LHCN-M2 (cell line): ENCODE measurements around the gene MXD4. TPM values are rescaled to one million over a fixed set of nuclear protein-coding genes. Genes with fewer than 3 reads are reported as not detected.

Experiments
- DNase-seq: peaks from one replicate; pipeline ENCODE4 v3.0.0-alpha.2; 2012; ENCODE audit warnings: low read depth
- polyA plus RNA-seq: library from polyadenylated mRNA; unstranded; fragments of >200 nt; gene quantifications from one replicate; pipeline ENCODE4 v1.2.1, GENCODE V29; 2012; ENCODE audit warnings: missing spikeins
- total RNA-seq: library from RNA; depleted of rRNA; stranded (reverse); fragments of >200 nt; gene quantifications from 2 replicates; pipeline ENCODE4 v1.2.3, GENCODE V29; 2014; rRNA removed

The MXD4 gene
- total RNA-seq: 45.3 and 48.7 TPM in 2 replicates
- 49.1 TPM for polyA plus RNA-seq

- DNase-seq: no peak
These were observed at the start of gene MXD4 for GRCh38 chr4:2261853-2262144. TSS of gene MXD4 (minus strand) at chr4:2262109. CDS start at chr4:2261980, 129 bp downstream.

- DNase-seq: no peak
These were observed 45.0 kb upstream of the MXD4 start for GRCh38 chr4:2306773-2307410.

DNA sequence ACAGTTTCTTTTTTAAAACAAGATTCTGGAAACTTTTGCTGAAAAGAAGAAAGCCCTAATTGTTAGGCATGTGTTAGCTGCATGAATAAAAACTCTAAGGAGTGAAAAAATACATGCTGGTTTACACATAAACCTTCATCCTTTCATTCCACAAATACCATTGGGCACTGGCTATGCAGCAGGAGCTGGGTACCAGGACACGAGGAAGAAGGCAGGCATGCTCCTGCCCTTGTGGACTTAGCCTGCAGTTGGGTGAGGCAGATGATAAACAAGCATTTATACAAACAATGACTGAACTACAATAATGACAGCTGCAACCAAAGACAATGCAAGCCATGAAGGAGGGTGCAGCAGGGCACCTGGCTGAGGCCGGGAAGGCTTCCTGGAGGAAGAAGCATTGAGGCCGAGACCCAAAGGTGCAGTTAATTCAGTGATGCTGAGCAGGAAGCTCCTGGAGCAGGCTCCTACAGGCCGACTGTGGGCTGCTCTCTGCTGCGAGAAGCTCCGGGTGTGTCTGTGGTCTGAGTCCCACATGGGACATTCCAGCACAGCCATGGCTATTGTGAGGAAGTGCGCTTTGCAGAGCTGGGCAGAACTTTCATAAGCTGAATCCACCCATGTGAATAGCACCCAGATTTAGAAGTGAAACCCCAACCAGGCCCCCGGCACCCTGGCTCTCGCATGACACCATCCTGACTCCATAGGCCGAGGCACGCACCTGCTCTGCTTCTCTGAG is 44.0 kb upstream of the MXD4 start:
- DNase-seq: peak; percentile 17

DNA sequence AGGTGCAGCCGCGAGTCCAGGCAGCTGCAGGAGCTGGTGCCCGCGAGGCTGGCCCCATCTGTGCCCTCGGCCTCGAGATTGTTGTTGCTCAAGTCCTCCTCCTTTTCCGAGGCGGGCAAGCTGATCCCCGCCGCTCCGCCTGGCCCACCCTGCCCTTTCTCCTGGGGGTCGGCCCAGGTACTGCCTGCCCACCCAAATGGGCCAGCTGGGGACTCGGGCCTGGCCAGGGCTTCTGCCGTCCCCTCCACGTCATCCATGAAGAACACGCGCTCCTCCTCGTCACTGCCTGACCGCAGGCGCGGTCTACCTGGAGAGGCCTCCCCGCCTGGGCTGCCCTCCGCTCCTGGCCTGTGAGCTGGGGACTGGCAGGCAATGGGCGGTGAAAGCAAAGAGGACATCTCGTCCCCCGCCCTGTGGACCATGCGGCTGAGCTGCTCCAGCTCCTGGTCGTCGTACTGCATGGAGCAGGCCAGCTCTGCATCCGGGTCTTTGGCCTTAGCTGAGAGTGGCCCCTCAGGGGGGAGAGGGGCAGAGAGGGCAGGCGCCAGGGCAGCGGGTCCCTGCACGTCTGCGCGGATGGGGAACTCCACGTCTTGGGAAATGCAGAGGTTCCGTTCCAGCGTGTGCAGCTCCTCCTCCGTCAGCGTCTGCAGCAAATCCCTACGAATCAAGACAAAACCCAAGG is 43.1 kb upstream of the MXD4 start:
- DNase-seq: no peak

DNA sequence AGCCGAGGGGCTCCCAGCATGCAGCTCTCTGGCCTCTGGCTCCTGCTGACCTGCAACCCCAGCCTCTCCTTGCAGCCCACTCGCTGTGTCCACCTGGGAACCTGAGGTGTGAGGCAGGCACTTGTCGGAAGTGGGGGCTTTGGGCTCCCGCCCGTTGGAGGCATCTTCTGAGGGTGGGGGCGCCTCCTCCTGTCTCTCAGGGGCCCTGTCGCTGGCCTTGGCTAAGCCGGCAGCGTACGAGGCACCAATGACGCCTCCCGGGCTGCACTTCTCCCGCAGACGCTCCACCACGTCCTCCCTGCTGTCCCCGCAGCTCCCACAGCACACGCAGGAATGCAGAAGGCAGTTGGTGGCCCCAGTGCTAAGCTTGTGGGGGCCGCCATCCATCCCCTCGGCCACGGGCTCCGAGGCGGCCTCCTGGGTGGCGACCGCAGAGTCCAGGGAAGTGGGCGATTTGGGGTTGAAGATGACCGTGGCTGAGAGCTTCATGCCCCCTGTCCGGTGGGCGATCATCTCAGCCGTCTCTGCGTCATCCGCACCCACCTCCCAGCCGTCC is 42.5 kb upstream of the MXD4 start:
- DNase-seq: no peak

- DNase-seq: no peak
These were observed 41.9 kb upstream of the MXD4 start for GRCh38 chr4:2303686-2304320.

- no peak for DNase-seq
These were observed 41.3 kb upstream of the MXD4 start for GRCh38 chr4:2303121-2303685.

DNA sequence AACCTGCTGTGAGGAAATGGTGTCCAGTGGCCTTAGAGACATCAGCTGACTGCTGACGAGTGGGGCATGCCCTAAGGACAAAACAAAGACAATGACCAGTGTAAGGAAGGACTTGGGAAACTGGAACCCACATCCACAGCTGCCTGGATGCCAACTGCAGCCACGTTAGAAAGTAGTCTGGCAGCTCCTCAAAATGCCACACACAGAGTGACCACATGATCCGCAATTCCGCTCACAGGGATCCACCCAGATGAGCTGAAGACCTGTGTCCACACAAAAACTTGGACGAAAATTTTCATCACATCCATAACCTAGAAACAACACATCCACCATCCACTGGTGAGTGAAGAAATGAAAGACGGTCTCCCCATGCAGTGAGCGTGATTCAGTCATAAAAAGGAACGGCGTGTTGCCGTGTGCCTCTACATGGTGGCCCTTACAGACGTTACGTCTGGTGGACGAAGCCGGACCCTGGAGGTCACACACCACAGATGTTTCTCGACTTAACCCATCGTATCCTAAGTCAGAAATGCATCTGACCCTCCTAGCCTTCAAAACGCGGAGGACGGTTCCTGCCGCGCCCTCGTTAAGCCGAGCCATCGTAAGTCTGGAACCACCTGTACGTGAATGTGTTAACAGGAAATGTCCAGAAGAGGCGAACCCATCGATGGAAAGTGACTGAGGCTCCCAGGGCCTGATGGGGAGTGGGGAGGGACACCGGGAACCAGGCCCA is 40.6 kb upstream of the MXD4 start:
- DNase-seq: no peak

- DNase-seq: no peak
These were observed 39.9 kb upstream of the MXD4 start for GRCh38 chr4:2301806-2302205.

DNA sequence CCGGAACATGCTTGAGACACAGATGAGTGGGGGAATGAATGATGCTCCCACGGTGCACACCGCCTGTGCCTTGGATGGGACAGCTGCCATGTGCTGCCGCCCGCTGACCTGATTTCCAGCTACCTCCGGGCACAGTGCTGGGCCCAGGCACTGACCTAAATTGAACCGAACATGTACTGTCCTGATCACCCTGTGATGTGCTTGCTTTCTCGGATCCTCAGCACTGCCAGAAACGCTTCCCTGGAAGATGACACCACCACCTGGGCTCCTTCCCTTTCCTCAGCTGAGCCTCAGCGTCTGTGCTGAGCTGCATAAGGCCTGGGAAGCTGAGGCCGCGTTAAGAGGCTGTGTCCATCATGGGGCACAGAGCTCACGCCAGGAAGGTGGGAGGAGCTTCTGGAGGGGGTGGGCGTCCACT is 39.3 kb upstream of the MXD4 start:
- no peak for DNase-seq

- no peak for DNase-seq
These were observed 38.7 kb upstream of the MXD4 start for GRCh38 chr4:2300431-2301224.

DNA sequence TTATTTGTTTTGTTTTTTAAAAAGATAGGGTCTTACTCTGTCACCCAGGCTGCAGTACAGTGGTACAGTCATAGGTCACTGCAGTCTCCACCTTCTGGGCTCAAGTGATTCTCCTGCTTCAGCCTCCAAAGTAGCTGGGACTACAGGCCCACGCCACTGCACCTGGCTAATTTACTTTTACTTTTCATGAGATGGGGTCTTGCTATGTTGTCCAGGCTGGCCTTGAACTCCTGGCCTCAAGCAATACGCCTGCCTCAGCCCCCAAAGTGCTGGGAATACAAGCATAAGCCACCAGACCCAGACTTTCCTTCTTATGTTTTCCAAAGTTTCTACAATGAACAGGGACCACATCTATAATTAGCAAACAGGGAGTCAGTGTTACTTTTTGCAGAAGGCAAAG is 37.9 kb upstream of the MXD4 start:
- DNase-seq: no peak

DNA sequence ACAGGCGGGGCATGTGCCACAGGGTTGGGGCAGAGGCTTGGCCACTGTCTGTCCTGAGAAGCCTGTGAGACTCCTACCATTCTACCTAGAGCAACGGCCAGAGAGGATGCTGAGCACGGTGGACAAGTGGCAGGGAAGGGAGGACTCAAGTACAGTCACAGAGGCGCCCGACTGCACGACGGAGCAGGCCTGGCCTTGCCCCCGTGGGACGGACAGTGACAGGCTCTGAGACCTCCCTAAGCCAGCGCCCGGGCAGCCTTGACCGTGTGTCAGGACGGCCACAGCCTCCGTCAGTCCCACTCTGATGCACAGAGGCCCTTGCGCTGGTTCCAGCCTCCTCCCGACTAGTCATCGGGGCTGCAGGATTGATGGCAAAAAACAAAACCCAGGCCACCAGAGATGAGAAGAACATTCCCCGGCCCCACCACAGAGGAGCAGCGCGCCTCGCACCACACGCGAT is 36.7 kb upstream of the MXD4 start:
- DNase-seq: no peak

GRCh38 chr4:2297606-2298531 is 36.0 kb upstream of the MXD4 start:
- no peak for DNase-seq

DNA sequence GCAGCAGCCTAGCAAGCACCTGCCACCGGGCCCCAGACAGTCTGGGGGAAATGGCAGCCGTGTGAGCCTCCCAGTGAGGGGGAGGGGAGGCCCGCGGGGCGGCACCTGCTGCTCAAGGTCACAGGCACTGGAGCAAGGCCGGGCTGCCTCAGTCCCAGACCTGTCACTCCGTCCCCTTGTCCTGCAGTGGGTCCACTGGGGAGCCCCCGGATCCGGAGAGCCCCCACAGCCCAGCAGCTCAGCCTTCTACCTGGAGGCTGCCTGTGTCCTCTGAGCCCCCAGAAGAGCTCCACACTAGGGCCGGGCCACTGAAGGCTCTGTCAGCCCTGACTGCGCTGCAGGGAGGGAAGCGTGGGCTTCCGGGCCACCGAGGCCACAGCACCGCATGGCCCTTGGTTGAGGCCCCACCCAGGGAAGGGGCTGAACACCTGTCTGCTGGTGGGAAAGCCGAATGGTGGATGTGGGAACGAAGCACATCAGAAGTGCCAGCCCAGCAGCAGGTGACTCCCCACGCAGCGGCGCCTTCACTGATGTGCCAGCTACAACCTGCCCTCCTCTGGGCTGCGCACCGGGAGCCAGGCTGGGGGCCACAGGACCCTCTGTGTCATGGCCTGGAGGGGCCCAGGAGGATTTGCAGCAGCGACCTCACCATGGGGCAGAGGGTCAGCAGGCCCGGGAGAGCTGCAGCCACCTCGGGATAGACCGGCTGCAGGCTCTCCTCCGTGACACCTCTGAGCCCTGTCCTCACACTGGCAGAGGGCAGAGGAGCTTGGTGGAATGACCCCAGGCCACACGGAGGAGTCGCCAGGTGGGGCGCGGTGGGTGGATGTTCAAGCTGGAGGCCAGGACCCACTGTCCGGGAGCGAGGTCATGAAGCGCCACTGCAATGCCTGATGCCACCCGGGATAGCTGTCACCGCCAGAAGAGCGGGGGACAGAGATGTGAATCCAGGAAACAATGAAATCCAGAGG is 35.0 kb upstream of the MXD4 start:
- no peak for DNase-seq

DNA sequence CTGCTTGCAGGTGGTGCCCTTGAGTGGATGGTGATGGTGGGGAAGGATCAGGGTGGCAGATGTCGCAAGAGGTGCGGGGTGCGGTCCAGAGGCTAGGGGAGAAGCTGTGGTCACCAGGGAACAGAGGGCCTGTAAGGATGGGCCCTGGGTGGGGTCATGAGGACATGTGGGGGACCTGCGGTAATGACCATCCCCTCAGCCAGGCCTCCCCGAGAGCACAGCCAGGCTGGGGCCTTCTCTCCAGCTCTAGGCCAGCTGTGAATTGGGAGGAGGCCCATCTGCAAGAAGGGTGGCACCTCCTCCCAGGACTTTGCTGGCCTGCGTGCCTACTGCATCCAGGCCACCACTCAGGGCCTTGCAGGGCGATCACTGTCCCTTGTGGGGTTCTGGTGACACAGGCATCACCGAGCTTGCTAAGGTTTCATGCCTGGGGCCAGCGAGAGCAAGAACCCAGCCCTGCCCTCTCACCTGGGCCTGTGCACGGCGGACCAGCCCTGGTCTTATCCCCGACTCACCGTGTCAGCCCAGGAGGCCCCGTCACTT is 34.1 kb upstream of the MXD4 start:
- DNase-seq: no peak

- no peak for DNase-seq
These were observed 33.6 kb upstream of the MXD4 start for GRCh38 chr4:2295500-2295899.
